Activated T-helper 1 cell treated with anti-CD3 and anti-CD28 coated beads, Interleukin-12 subunit alpha, Interleukin-12 subunit beta, Interleukin-2, Interleukin-4 antibody, amounts not matched to agents 30 ng/mL and 10 ng/mL and 1 ng/mL, durations not matched to agents 14 hours and 24 hours and 36 hours (primary cell): Measurements from ENCODE around the gene COX11. TPM values are rescaled to one million over a fixed set of nuclear protein-coding genes. Genes with fewer than 3 reads are reported as not detected.

Experiments
- DNase-seq: peaks from one replicate; pipeline ENCODE4 v3.0.0; 2021; ENCODE audit warnings: low spot score
- H3K27ac Mint-ChIP-seq: one replicate; pipeline ENCODE4 v1.8.0; 2021; ENCODE audit warnings: mild to moderate bottlenecking, mixed read lengths
- H3K27me3 Mint-ChIP-seq: one replicate; pipeline ENCODE4 v1.8.0; 2022; ENCODE audit warnings: mild to moderate bottlenecking, moderate library complexity, mixed read lengths; ENCODE audit not compliant: insufficient read depth
- H3K36me3 Mint-ChIP-seq: one replicate; pipeline ENCODE4 v1.8.0; 2021; ENCODE audit warnings: low read depth, mixed read lengths
- H3K4me1 Mint-ChIP-seq: one replicate; pipeline ENCODE4 v1.8.0; 2021; ENCODE audit warnings: low read depth, mixed read lengths
- H3K4me3 Mint-ChIP-seq: one replicate; pipeline ENCODE4 v1.8.0; 2021; ENCODE audit warnings: mild to moderate bottlenecking, moderate library complexity, mixed read lengths
- H3K9me3 Mint-ChIP-seq: one replicate; pipeline ENCODE4 v1.8.0; 2021; ENCODE audit warnings: mixed read lengths
- intact Hi-C: fragments of 100-400 bp; cut with micrococcal nuclease; formaldehyde crosslinking; loops from one replicate; pipeline ENCODE4 v1.15.1; 2024
- total RNA-seq: library from RNA; stranded (reverse); gene quantifications from 2 replicates; pipeline ENCODE4 v1.2.3, GENCODE V29; 2022

COX11 gene
- total RNA-seq = 45.0 and 51.3 TPM in 2 replicates

- Mint-ChIP-seq H3K9me3 (no peaks in the 10 kb centered on the region), H3K4me1 (peaks cover 20% of the 10 kb centered on the region), H3K27ac (no peak within 1 kb of the TSS), H3K36me3 (peaks cover 5% of the 10 kb centered on the region), H3K27me3 (no peaks in the 10 kb centered on the region), H3K4me3 (no peak within 1 kb of the TSS)
- intact Hi-C loops = loop anchor here (1.0 to 2.0 kb wide), 7 partner anchors 70 to 782 kb away; partner anchors contain the start of gene PCTP
- peak; percentile 93 for DNase-seq
These were observed at the start of gene COX11, which contains the start of gene STXBP4 for GRCh38 chr17:54968262-54968987. Gene COX11 (minus strand): TSS chr17:54968654. CDS start chr17:54968646, 8 bp downstream. Gene STXBP4 (plus strand): TSS chr17:54968765. CDS start chr17:54986220, 17,455 bp downstream.

- DNase-seq = no peak
These were observed 37.1 kb upstream of the COX11 start for GRCh38 chr17:55005520-55005919.

DNA sequence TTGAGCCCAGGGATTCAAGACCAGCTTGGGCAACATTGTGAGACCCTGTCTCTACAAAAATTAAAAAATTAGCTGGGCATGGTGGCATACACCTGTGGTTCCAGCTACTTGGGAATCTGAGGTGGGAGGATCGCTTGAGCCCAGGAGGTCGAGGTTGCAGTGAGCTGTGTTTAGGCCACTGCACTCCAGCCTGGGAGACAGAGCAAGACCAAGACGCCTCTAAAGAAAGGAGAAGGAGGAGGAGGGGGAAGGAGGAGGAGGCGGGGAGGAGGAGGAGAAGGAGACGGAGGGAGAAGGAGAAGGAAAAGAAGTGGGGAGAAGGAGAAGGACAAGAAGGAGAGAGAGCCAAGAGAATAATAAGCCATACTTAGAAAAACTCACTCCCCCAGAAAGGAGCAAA lies 36.0 kb upstream of the COX11 start:
- no peaks in the 10 kb centered on the region for H3K9me3 Mint-ChIP-seq
- intact Hi-C loops = no loop called here
- H3K36me3 Mint-ChIP-seq = peaks cover 2% of the 10 kb centered on the region
- DNase-seq = no peak
- no peak overlapping the region for H3K27ac Mint-ChIP-seq
- no peaks in the 10 kb centered on the region for H3K27me3 Mint-ChIP-seq
- H3K4me1 Mint-ChIP-seq = no peaks in the 10 kb centered on the region
- no peak overlapping the region for H3K4me3 Mint-ChIP-seq

More at GRCh38 chr17:55005520-55005919, 37.1 kb upstream of the COX11 start:
- Mint-ChIP-seq H3K27me3 (no peaks in the 10 kb centered on the region), H3K4me1 (no peaks in the 10 kb centered on the region), H3K4me3 (no peak overlapping the region), H3K9me3 (no peaks in the 10 kb centered on the region), H3K27ac (no peak overlapping the region), H3K36me3 (peaks cover 2% of the 10 kb centered on the region)
- intact Hi-C loops = no loop called here

GRCh38 chr17:55002458-55002857 lies 34.0 kb upstream of the COX11 start:
- H3K36me3 Mint-ChIP-seq = peaks cover 2% of the 10 kb centered on the region
- H3K9me3 Mint-ChIP-seq = no peaks in the 10 kb centered on the region
- no peak overlapping the region for H3K4me3 Mint-ChIP-seq
- intact Hi-C loops = no loop called here
- H3K27ac Mint-ChIP-seq = no peak overlapping the region
- H3K27me3 Mint-ChIP-seq = no peaks in the 10 kb centered on the region
- no peak for DNase-seq
- H3K4me1 Mint-ChIP-seq = no peaks in the 10 kb centered on the region

- Mint-ChIP-seq H3K4me1 (peaks cover 4% of the 10 kb centered on the region), H3K4me3 (no peak overlapping the region)
These were observed 28.0 kb upstream of the COX11 start for GRCh38 chr17:54996441-54996840.

DNA sequence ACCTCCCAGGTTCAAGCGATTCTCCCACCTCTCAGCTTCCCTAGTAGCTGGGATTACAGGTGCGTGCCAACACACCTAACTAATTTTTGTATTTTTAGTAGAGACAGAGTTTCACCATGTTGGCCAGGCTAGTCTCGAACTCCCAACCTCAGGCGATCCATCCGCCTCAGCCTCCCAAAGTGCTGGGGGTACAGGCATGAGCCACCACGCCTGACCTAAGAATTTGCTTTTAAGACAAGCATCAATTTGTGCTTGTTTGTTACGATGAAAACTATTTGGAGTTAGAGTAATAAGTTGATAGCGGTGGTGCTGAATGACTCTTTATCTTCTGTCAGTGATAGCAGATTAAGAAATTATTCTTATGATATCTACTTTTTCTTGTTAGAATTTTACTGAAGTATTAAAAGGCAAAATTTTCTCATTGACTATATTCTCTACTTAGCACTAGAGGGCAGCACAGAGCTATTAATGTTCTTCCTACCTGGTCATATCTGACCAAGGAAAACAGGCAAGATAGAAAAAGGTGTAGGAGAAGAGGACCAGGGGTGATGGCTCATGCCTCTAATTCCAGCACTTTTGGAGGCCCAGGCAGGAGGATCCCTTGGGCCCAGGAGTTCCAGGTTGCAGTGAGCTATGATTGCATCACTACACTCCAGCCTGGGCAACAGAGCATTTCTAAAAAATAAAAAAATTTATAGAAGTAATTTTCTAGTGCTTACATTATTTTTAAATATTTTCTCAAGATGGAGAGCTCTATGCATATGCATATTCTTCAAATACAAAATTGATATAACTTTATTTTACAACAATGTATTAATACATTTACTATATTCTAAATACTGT lies 24.6 kb upstream of the COX11 start:
- no peaks in the 10 kb centered on the region for H3K36me3 Mint-ChIP-seq
- H3K4me1 Mint-ChIP-seq = peaks cover 4% of the 10 kb centered on the region
- H3K27ac Mint-ChIP-seq = no peak overlapping the region
- no peaks in the 10 kb centered on the region for H3K27me3 Mint-ChIP-seq
- DNase-seq = no peak
- no peak overlapping the region for H3K4me3 Mint-ChIP-seq
- no peaks in the 10 kb centered on the region for H3K9me3 Mint-ChIP-seq
- intact Hi-C loops = loop anchor here (1.0 to 2.0 kb wide), 4 partner anchors 303 to 522 kb away; no protein-coding TSS in a partner anchor

More at GRCh38 chr17:54996441-54996840, 28.0 kb upstream of the COX11 start:
- H3K27ac Mint-ChIP-seq = no peak overlapping the region
- intact Hi-C loops = no loop called here
- no peak for DNase-seq
- peaks cover 2% of the 10 kb centered on the region for H3K36me3 Mint-ChIP-seq
- no peaks in the 10 kb centered on the region for H3K27me3 Mint-ChIP-seq
- H3K9me3 Mint-ChIP-seq = no peaks in the 10 kb centered on the region

GRCh38 chr17:54991567-54991966 lies 23.1 kb upstream of the COX11 start:
- intact Hi-C loops = no loop called here
- Mint-ChIP-seq H3K27me3 (no peaks in the 10 kb centered on the region), H3K36me3 (no peaks in the 10 kb centered on the region), H3K9me3 (no peaks in the 10 kb centered on the region), H3K27ac (no peak overlapping the region), H3K4me3 (no peak overlapping the region), H3K4me1 (peaks cover 4% of the 10 kb centered on the region)
- DNase-seq = no peak

DNA sequence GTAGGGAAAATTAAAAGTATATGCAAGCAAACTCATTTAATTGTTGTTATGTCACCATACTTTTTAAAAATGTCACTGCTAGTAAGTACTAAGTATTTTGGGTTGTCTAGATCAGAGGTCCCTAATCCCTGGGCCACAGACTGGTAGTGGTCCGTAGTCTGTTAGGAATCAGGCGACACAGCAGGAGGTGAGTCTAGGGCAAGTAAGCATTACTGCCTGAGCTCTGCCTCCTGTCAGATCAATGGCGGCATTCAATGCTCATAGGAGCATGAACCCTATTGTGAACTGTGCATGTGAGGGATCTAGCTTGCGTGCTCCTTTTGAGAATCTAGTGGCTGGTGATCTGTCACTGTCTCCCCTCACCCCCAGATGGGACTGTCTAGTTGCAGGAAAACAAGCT lies 21.7 kb upstream of the COX11 start:
- Mint-ChIP-seq H3K4me3 (no peak overlapping the region), H3K27ac (no peak overlapping the region), H3K36me3 (no peaks in the 10 kb centered on the region), H3K9me3 (no peaks in the 10 kb centered on the region), H3K27me3 (no peaks in the 10 kb centered on the region), H3K4me1 (no peaks in the 10 kb centered on the region)
- no peak for DNase-seq
- intact Hi-C loops = no loop called here

GRCh38 chr17:54985476-54985875 lies 17.0 kb upstream of the COX11 start:
- H3K27me3 Mint-ChIP-seq = no peaks in the 10 kb centered on the region
- no peaks in the 10 kb centered on the region for H3K4me1 Mint-ChIP-seq
- intact Hi-C loops = no loop called here
- DNase-seq = no peak
- H3K9me3 Mint-ChIP-seq = peaks cover 11% of the 10 kb centered on the region
- H3K4me3 Mint-ChIP-seq = no peak overlapping the region
- no peak overlapping the region for H3K27ac Mint-ChIP-seq
- H3K36me3 Mint-ChIP-seq = no peaks in the 10 kb centered on the region

DNA sequence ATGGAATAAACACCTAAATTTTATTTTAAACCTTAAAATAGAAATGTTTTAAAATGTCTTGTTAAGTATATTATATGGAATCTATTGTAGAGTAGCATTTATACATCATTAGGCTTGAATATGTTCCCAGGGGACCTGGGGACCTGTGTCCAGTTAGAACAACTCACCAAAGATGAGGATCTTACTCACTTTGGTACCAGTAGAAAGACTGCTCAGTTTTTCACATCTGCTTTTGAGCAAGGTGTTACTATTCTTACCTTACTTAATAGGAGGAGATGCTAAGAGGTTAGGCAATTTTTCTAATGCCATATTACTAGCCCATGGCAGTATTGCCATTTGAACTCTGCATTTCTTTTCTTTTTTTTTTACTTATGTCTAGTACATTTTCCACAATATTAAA lies 14.8 kb upstream of the COX11 start:
- intact Hi-C loops = no loop called here
- Mint-ChIP-seq H3K9me3 (peaks cover 19% of the 10 kb centered on the region), H3K4me1 (peaks cover 6% of the 10 kb centered on the region), H3K36me3 (peaks cover 2% of the 10 kb centered on the region), H3K27me3 (no peaks in the 10 kb centered on the region), H3K4me3 (no peak overlapping the region), H3K27ac (no peak overlapping the region)
- DNase-seq = no peak

DNA sequence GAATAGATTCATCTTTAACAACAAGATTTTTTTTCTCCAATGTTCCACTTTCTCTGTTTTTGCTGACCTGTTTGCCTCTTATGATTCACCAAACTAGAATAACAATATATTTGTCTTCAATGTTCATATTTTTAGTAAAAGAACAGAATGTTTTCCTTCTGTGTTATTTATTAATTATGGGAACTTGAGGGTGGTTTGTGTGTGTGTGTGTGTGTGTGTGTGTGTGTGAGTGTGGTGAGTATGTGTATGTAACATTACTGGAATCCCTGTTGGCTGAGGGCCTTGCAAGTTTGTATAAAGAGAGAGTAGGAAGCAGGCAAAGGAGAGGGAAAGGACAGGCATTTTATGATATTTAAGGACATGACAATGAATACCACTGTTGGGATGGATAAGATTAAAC lies 13.9 kb upstream of the COX11 start:
- Mint-ChIP-seq H3K4me1 (peaks cover 6% of the 10 kb centered on the region), H3K36me3 (peaks cover 2% of the 10 kb centered on the region), H3K4me3 (no peak overlapping the region), H3K27ac (no peak overlapping the region), H3K27me3 (no peaks in the 10 kb centered on the region), H3K9me3 (peaks cover 19% of the 10 kb centered on the region)
- intact Hi-C loops = no loop called here
- DNase-seq = no peak

- Mint-ChIP-seq H3K27me3 (no peaks in the 10 kb centered on the region), H3K9me3 (peaks cover 19% of the 10 kb centered on the region), H3K4me3 (no peak overlapping the region), H3K27ac (no peak overlapping the region), H3K4me1 (peaks cover 6% of the 10 kb centered on the region), H3K36me3 (peaks cover 2% of the 10 kb centered on the region)
- intact Hi-C loops = no loop called here
- no peak for DNase-seq
These were observed 11.9 kb upstream of the COX11 start for GRCh38 chr17:54980375-54980774.

DNA sequence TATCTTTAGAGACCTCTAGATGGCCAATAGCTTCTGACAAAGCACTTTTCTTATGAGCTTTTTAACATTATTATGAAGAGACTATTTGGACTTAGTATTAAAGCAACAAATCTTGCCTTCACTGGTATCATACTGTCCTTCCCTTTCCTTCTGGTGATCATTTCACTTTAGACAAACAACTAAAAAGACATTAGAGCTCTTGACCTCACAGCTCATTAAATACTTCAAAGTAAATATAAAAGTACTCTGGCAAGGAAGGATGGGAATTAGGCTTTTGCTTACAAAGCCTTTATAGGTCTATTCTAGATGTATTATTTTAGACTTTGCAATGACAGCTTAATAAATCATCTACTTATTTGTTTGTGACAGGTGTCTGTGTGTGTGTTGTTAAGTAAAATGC lies 11.2 kb upstream of the COX11 start:
- H3K4me3 Mint-ChIP-seq = no peak overlapping the region
- intact Hi-C loops = no loop called here
- H3K27me3 Mint-ChIP-seq = peaks cover 2% of the 10 kb centered on the region
- H3K4me1 Mint-ChIP-seq = peaks cover 6% of the 10 kb centered on the region
- DNase-seq = no peak
- H3K9me3 Mint-ChIP-seq = peaks cover 19% of the 10 kb centered on the region
- H3K27ac Mint-ChIP-seq = no peak overlapping the region
- peaks cover 2% of the 10 kb centered on the region for H3K36me3 Mint-ChIP-seq
